K562 (cell line): ENCODE measurements around the gene SPATA32. TPM values are rescaled to one million over a fixed set of nuclear protein-coding genes. Genes with fewer than 3 reads are reported as not detected.

ENCODE experiments used
- AFF1 ChIP-seq, 2 experiments: fragments of 450-650 bp; IDR thresholded peaks; 2 replicates each; pipeline ENCODE4 v1.6.1; 2018; ENCODE audit warnings: mild to moderate bottlenecking in 2 of 2, low read depth in 1 of 2; ENCODE audit not compliant: partially characterized antibody in 2 of 2
- BDP1 ChIP-seq: IDR thresholded peaks from 3 replicates; pipeline ENCODE4 v1.6.1; 2011; ENCODE audit not compliant: insufficient read length, insufficient read depth
- ELF2 ChIP-seq: fragments of 250-450 bp; sonication (Bioruptor Pico); IDR thresholded peaks from 2 replicates; pipeline ENCODE4 v1.5.0; 2021; ENCODE audit warnings: mild to moderate bottlenecking
- FOXO4 ChIP-seq: fragments of 450-650 bp; formaldehyde crosslinking; IDR thresholded peaks from 2 replicates; pipeline ENCODE4 v1.4.0; 2020; ENCODE audit warnings: mild to moderate bottlenecking, moderate library complexity
- HES1 ChIP-seq: fragments of 450-650 bp; IDR thresholded peaks from 2 replicates; pipeline ENCODE4 v1.6.1; 2016; ENCODE audit warnings: low read depth, mild to moderate bottlenecking, moderate library complexity
- NELFE ChIP-seq: IDR thresholded peaks from 2 replicates; pipeline ENCODE4 v1.6.1; 2011; ENCODE audit warnings: mild to moderate bottlenecking; ENCODE audit not compliant: insufficient read depth, insufficient read length
- PRDM10 ChIP-seq: fragments of 450-650 bp; IDR thresholded peaks from 2 replicates; pipeline ENCODE4 v1.6.1; 2018; ENCODE audit not compliant: partially characterized antibody
- RHOXF2B ChIP-seq: fragments of 250-450 bp; sonication (Bioruptor Pico); conservative IDR thresholded peaks from 2 replicates; pipeline ENCODE4 v1.5.1; 2021
- SIN3B ChIP-seq: fragments of 450-650 bp; IDR thresholded peaks from 2 replicates; pipeline ENCODE4 v1.6.1; 2017; ENCODE audit warnings: low read depth, mild to moderate bottlenecking, moderate library complexity
- SMARCA4 ChIP-seq: fragments of 450-650 bp; IDR thresholded peaks from 2 replicates; pipeline ENCODE4 v1.6.1; 2016
- U2AF1 ChIP-seq: fragments of 200-400 bp; formaldehyde crosslinking; optimal IDR thresholded peaks from 2 replicates; pipeline ENCODE3; 2017; ENCODE audit warnings: mild to moderate bottlenecking, low read depth, low read length, moderate library complexity
- ZFP1 ChIP-seq: fragments of 450-650 bp; formaldehyde crosslinking; IDR thresholded peaks from 2 replicates; pipeline ENCODE4 v1.4.0; 2020; ENCODE audit warnings: mild to moderate bottlenecking, mixed read lengths
- ZMIZ1 ChIP-seq, 2 experiments: fragments of 150-350 bp in 1 of 2; IDR thresholded peaks; 2 replicates each; pipeline ENCODE4 v1.6.1; 2012 to 2016; ENCODE audit warnings: low read depth in 2 of 2, low read length in 2 of 2, mild to moderate bottlenecking in 1 of 2, moderate library complexity in 1 of 2
- ZNF668 ChIP-seq: fragments of 250-450 bp; sonication (Bioruptor Pico); IDR thresholded peaks from 2 replicates; pipeline ENCODE4 v1.8.0; 2022; ENCODE audit warnings: mild to moderate bottlenecking, inconsistent platforms
- polyA plus RNA-seq, 8 experiments: library from polyadenylated mRNA; depleted of rRNA in 4 of 8; stranded (reverse) in 5 of 8; unstranded in 3 of 8; fragments of >200 nt; fragmentation: Nextera tagmentation in 2 of 8; fragmentation: Illumina TruSeq in 1 of 8; extraction: Ambion mirVana in 2 of 8; extraction: Trizol in 1 of 8; gene quantifications; 2 replicates each; pipeline versions ENCODE4 v1.2.1 to v1.2.3, GENCODE V29; 2011 to 2014; ENCODE audit warnings: inconsistent platforms in 1 of 8, missing spikeins in 1 of 8
- total RNA-seq, 7 experiments: library from RNA; depleted of rRNA in 6 of 7; stranded (reverse); fragments of >200 nt in 6 of 7; fragmentation: Illumina TruSeq in 2 of 7; extraction: Trizol in 2 of 7; gene quantifications; 2 replicates each; pipeline versions ENCODE4 v1.2.1 to v1.2.3, GENCODE V29; 2011 to 2021; ENCODE audit warnings: low replicate concordance in 1 of 7

SPATA32 gene
- total and polyA plus RNA-seq, 9 of the 15 experiments (the other 6 are each of a cell fraction or from before 2014, with no cell fraction given): 0.03 to 0.06 TPM; not detected in 7

GRCh38 chr17:45247429-45248131 lies 14.3 kb downstream of the SPATA32 start (continued):
- TF ChIP-seq FOXO4 (CRISPR knock-in tag) (no peak), SIN3B (0 out of 2 replicates have a peak, but pooled peaks have one; percentile 31), PRDM10 (peak; percentile 57), NELFE (no peak), ZFP1 (CRISPR knock-in tag) (no peak), RHOXF2B (CRISPR knock-in tag) (no peak), ZNF668 (no peak), ZMIZ1 (IDR thresholded peaks at IDR 0.05; ENCODE audit: low read depth in 2 of 2, low read length in 2 of 2) (no peak), SMARCA4 (no peak), AFF1 (IDR thresholded peaks at IDR 0.05; ENCODE audit: low read depth in 1 of 2, partially characterized antibody in 2 of 2) (no peak), U2AF1 (no peak), HES1 (peak; percentile 33; the same call in 1 of the 2 replicates), ELF2 (CRISPR knock-in tag) (no peak), BDP1 (no peak)
